HG03575 (cell line): ENCODE results near the gene CD1C.
"Not testable (repeated sequence)": the region's sequence is repeated elsewhere in the genome, so short reads cannot be mapped to it uniquely, and the experiment has no call there.

ENCODE experiments used
- ATAC-seq: cut with Tn5 transposase; IDR thresholded peaks from one replicate; pipeline ENCODE4 v1.9.1; 2021; ENCODE audit not compliant: unreplicated experiment, insufficient number of reproducible peaks, low FRiP score; ENCODE audit errors: extremely low read depth

The CD1C gene

DNA sequence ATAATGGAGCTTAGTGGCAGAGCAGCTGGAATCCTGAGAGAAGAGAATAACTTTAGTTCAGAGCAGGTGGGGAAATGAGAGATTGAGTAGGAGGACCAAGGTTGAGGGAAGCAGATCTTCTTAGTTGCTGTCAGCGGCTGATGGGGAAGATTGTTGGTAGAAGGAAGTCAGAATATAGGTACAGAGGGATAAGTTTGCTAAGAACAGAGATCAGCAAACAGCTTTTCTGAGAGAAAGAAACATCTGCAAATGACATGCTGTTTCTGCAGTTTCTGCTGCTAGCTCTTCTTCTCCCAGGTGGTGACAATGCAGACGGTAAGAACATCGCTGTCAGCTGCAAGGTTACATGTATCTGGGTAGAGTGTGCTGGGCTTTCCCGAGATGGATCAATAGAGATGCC, at the start of gene CD1C:
TSS of gene CD1C (plus strand) at position 113 of the 400 bp plus-strand sequence. CDS start at position 255, 142 bp downstream.
- ATAC-seq, result no peak

DNA sequence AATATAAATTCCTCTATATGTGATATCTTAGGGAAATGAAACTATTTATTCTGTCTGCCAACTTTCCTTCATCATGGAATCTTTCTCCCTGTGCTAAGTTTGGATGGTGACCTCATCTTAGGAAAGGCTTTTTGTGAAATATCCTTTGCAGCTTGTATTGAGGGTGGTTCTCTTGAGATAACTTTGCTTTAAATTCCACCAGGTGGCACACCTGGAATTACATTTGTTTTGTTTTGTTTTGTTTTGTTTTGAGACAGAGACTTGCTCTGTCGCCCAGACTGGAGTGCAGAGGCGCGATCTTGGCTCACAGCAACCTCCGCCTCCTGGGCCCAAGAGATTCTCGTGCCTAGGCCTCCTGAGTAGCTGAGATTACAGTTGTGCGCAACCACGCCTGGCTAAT, 43.1 kb upstream of the CD1C start:
- ATAC-seq, result no peak

DNA sequence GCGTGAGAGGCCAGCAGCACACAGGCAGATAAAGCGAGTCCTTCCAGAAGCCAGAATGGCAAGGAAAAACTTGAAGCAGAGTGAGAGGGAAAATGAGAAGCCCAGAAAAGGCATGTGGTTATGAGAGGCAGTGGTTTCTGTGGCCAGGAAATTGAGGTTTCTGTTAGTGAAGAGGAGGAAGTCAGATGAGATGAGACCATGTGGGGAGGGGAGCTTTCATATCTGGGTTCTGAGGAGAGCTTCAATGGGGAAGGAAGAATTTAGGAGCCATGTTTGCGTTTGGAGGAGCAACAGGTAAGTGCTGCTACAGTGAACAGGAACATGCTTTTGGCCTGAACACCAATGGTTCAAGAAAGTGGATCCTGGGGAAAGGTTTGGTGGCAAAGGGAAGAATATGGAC, 41.6 kb upstream of the CD1C start:
- ATAC-seq, result no peak

DNA sequence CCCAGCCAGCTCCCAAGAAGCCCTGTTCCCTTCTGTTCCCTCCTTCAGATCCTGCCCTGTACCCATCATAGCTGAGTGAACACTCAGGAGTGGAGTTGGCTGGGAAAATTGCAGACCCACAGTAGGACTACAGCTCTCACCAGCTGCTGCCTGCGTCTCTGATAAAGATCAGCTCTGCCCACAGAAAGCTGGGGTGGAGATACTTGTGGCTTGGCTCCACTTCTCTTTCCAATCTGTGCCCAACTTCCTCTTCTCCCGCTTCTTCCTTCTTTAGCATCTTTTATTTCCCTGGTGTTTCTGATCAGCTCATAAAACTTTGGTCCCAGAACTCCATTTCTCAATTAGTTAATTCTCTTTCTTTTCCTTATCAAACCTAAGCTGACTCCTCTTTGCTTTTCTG, 41.0 kb upstream of the CD1C start:
- ATAC-seq, result no peak

DNA sequence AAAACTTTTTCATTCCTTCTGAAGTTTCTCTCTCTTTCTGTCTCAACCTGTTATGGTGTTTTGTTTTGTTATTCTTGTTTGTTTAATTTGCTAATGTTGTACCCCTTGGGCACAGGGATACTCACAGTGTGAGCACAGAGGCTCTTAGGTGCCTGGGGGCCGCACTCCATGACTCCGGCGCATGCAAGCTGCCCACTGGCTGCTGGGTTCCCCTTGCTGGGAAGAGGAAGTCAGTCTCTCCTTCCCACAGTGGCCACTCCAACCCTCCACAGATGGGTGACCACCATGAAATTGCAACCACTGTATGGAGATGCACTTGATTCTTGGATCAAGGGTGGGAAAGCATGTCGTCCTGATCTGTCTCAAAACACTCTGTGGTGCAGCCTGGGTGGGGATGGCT, 40.1 kb upstream of the CD1C start:
- ATAC-seq, result no peak

DNA sequence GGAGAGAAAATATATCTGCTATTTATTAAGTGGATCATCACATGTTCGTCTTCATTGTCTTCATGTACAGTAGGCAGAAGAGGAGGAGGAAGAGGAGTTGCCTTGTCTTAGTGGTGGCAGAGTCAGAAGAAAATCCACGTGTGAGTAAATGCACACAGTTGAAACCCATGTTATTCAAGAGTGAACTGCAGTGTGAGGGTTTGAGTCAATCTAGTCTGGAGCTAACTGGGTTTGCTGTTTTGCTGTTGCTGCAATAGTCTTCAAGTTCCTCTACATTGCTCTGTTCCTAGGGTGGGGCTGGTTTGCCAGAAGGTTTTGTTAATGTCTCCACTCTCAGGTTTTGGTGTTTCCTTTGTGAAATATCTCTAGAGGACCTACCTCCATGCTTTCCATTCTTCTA, 38.6 kb upstream of the CD1C start:
- ATAC-seq, result no peak

DNA sequence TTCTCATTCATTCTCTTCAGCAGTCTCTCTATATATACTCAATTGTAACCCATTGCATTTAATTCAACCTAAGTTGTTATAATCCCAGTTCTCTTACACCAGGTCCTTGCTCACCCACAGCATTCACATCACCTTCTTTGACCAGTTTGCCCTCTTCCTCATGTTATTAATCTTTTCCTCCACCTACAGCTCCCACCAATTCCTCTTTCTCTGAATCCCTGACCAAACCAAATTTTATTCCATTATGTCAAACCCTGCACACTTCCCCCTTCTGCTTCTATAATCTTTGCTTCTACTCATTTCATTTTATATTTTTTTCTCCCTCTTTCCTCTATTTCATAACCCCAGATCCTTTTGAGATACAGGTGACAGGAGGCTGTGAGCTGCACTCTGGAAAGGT, 34.1 kb upstream of the CD1C start:
- ATAC-seq, result no peak

DNA sequence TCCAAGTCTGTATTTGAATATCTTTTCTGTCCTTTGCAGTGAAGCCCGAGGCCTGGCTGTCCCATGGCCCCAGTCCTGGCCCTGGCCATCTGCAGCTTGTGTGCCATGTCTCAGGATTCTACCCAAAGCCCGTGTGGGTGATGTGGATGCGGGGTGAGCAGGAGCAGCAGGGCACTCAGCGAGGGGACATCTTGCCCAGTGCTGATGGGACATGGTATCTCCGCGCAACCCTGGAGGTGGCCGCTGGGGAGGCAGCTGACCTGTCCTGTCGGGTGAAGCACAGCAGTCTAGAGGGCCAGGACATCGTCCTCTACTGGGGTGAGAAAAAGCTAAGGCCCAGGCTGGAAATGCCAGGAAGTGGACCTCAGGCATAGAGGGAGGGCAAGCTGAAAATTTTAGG, 33.0 kb upstream of the CD1C start:
- not testable (repeated sequence) for ATAC-seq

DNA sequence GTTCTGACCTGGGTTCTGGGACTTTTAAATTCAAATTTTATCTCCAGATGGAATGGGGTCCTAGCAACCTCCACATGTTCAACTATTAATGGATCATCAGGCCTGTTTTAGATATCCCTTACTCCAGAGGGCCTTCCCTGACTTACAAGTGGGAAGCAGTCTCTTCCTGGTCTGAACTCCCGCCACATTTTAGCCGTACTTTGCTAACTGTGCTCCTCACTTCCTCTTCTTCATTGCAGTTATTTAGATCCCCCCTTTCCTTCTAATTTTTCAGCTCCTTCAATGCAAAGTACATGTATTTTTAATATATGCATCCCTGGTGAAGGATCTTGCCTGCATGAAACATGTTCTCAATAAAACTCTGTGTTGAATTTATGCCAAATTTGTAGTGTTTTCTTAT, 31.8 kb upstream of the CD1C start:
- no peak for ATAC-seq

DNA sequence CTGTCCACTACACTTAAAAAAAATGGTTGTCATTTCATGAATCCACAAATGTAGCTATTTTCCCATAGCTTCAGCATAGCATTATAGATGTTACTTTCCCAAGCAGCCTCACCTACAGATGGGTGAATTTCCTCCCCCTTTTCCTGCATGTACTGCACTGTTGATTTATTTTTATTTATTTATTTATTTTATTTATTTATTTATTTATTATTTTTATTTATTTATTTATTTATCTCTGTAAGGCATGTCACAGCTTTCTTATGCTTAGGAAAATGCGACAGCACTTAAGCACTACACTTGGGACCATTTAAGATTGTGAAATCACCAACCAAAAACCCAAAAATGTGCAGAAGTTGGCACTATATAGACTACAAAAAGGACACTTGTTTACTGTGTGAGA, 30.6 kb upstream of the CD1C start:
- ATAC-seq, result no peak

DNA sequence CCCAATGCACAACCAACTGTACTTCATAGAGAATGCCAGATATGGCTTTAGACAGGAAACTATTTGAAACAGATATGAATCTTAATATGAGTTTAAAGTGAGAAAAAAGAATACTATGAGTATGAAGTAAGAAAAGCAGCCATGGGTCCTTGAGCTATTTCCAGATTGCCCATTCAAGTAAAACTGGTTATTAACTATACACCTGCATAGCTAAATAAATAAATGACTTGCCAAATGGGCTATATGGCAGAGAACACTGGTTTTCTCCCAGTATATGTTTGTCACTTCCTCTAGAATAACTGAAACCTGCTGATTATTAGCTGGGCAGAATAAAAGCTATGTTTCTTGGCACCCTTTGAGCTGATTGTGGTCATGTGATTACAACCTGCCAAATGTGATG, 17.0 kb upstream of the CD1C start:
- ATAC-seq, result no peak

DNA sequence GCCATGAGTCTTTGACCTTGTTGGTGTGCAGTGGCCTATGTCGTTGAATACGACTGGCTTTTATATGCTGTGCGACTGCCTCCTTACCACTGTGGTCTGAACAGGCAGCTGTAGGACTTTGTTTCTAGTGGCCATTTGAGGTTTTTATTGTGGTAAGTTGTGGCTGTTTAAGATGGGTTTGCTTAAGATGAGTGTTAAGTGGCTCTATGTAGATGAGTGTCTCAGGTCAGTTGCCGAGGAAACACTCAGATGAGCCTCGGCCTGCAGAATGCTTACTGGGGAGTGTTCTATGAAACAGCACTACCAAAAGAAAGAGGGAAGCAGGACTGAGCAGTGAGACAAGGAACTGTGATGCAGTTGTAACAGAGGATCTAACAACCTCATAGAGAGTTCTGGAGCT, 14.9 kb upstream of the CD1C start:
- no peak for ATAC-seq

DNA sequence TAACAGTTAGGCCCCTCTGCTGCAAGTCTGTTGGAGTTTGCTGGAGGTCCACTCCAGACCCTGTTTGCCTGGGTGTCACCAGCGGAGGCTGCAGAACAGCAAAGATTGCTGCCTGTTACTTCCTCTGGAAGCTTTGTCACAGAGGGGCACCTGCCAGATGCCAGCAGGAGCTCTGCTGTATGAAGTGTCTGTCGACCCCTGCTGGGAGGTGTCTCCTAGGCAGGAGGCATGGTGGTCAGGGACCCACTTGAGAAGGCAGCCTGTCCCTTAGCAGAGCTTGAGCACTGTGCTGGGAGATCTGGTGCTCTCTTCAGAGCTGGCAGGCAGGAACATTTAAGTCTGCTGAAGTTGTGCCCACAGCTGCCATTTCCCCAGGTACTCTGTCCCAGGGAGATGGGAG, 7.3 kb upstream of the CD1C start:
- ATAC-seq, result not testable (repeated sequence)

DNA sequence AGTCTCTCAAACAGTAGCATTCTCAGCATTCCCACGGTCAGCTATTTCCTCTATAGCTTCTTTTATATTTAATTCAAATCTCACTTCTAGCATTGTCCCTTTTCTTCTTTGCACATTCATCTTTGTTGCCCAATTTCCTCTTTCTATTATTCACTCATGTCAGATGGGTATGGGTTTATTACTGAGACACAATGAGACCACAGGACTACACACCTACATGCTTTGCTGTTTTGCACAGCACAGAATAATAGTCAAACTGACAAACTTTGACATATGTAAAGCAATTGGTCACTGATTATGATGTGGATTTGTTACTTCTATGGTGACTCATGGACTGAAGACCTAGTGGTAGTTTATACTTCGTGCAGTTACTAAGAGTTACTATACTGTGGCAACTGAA, 5.8 kb upstream of the CD1C start:
- no peak for ATAC-seq

DNA sequence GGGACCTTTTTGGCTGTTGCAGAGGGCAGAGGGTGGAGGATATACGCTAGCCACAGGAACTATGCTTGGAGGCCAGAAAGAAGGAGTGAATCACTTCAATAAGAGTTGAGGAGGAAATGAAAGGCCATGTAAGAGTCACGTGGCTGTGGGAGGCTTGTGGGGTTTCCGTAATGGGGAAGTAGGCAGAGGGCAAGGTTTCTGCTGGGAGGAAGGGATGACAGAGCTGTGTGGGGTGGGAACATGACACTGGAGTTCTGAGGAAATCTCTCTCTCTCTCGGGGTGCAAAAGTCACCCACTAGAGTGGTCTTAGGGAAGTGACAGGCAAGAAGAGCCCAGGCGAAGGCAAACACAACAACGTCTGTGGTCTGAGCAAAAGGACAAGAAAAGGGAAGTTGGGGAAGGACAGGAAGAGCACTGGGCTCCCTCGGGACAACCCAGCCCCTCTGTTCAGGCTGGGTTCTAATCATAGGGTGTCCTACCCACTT, 3.9 kb upstream of the CD1C start:
- peak; percentile 55 for ATAC-seq

DNA sequence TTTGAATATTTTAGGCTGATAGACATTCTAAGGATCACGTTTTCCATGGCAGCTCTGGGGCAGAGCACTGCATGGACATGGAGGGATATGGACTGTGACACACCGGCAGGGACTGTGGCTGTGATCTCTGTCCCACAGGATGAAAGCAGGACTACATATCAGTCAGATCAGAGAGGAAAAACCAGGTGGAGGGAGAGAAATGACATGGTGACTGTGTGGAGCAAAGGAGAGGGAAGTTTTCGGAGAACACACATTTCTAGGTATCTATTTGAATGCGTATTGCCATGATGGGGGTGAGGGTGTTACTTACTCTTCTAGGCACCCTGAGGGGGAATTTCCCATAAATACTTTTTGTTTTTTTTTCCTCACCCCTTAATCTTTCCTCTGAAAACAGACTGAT, 3.2 kb upstream of the CD1C start:
- no peak for ATAC-seq

DNA sequence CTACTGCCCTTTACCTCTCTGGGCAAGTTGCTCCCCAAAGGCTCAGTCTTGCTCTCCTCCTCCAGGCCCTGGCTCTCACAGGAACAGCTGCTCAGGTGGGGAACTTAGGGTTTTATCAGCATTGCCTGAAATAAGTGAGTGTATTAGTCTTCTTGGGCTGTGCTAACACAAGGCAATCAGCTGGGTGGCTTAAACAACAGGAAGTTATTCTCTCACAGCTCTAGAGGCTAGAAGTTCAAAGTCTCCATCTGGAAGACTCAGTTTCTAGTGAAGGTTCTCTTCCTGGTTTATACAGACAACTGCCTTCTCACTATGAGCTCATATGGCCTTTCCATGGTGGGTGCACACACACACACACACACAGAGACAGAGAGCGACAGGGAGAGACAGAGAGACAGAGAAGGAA, 2.8 kb upstream of the CD1C start:
- no peak for ATAC-seq

DNA sequence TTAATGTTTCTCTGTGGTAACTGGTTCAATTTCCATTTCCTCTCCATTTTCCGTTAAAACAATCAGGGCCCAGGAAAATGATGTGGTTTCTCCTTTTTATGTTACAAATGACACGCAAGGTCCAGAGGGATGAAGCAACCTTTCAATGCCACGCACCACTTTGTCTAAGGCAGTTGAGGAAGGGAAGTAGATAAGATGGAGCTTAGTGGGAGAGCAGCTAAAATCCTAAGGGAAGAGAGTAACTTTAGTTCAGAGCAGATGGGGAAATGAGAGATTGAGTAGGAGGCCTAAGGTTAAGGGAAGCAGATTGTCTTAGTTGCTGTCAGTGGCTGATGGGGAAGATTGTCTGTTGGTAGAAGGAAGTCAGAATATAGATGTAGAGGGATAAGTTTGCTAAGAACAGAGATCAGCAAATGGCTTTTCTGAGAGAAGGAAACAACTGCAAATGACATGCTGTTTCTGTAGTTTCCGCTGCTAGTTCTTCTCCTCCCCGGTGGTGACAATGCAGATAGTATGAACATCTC, 660 bp downstream of the CD1C start:
- ATAC-seq, result no peak

DNA sequence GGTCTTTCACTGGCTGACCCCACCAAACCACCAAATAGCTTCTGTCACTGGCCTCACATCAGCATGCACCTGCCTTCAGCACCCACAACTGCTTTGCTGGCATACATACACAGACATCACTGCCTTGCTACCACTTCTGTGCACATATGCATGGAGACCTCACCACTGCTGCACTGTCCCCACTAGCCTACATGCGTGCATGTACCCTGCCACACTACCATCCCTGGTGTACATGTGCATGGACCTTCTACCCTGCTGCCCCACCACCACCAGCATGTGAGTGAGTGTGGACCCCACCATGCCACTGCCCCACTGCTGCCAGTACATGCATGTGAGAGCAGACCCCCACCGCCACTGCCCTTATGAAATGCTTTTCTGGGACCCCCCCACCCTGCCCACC, 6.1 kb downstream of the CD1C start:
- ATAC-seq, result no peak

DNA sequence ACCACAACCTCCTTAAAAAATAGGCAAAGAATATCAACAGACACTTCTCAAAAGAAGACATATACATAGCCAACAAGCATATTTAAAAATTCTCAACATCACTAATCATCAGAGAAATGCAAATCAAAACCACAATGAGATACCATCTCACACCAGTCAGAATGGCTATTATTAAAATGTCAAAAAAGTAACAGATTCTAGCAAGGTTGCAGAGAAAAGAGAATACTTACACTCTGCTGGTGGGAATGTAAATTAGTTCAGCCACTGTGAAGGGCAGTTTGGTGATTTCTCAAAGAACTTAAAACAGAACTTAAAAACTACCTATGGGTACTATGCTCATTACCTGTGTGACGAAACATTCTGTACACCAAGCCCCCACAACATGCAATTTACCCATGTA, 20.9 kb downstream of the CD1C start:
- ATAC-seq, result peak; percentile 64

DNA sequence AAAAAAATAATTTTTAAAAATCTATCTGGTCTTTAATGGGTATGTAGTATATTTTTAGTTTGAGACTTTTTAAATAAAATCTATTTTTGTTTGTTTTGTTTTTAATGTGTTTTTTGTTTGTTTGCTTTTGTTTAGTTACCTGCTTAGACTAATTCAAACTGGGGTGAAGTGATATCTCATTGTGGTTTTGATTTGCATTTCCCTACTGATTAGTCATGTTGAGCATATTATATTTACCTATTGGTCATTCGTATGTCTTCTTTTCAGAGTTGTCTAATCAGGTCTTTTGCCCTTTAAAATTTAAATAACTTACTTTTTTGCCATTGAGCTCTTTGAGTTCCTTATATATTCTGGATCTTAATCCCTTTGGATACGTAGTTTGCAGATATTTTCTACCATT, 21.3 kb downstream of the CD1C start:
- ATAC-seq, result peak; percentile 38

DNA sequence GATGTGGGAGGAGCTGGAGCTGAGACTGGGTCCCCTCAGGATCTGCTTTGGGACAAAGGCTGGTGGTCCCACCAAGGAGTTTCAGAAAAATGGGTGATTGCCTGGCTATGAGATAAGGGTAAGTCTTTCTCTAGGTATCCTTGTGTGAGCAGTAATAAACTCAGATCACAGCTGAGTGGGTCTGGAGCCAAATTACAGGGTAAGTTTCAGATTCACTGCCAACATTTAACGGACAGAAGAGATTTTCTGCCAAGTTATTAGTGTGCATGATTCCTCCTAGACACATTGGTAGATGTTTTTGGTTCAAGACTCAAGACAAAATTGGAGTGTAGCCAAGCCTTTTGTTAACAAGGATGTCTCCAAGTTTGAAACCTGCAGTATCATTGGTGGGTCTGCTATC, 34.1 kb downstream of the CD1C start:
- no peak for ATAC-seq
